Measurements from ENCODE around the gene TRAPPC3L. TPM values are rescaled to one million over a fixed set of nuclear protein-coding genes. Genes with fewer than 3 reads are reported as not detected.

TRAPPC3L gene
- total and polyA plus RNA-seq, 2 of the 8 experiments (the other 6 are each of a cell fraction or from before 2014, with no cell fraction given) = not detected

DNA sequence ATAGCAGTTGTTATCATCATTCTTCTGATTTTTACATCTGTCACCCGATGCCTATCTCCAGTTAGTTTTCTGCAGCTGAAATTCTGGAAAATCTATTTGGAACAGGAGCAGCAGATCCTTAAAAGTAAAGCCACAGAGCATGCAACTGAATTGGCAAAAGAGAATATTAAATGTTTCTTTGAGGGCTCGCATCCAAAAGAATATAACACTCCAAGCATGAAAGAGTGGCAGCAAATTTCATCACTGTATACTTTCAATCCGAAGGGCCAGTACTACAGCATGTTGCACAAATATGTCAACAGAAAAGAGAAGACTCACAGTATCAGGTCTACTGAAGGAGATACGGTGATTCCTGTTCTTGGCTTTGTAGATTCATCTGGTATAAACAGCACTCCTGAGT is 82.2 kb downstream of the TRAPPC3L start:
- Histone ChIP-seq H2AK5ac (ENCODE audit: low read depth, low read length) (no peak overlapping the region), H3K79me1 (ENCODE audit: low read depth, low read length) (no peaks in the 10 kb centered on the region), H3K27ac (ENCODE audit: low read depth, low read length) (no peak overlapping the region), H3K9me3 (ENCODE audit: insufficient read depth in 2 of 2, low read depth in 1 of 2, low read length in 1 of 2) (no peaks in the 10 kb centered on the region), H3K27me3 (replicated peaks in 1 of 4; ENCODE audit: control insufficient read depth in 3 of 4, extremely low read depth in 1 of 4, insufficient read depth in 3 of 4, low read length in 3 of 4) (peaks cover 8 to 33% (median 25%) of the 10 kb centered on the region in 4 experiments), H3K4me3 (ENCODE audit: extremely low read depth in 1 of 4, insufficient read depth in 2 of 4, low read depth in 3 of 4, low read length in 4 of 4) (no peak overlapping the region), H3K14ac (ENCODE audit: insufficient read length) (no peak overlapping the region), H2BK5ac (ENCODE audit: low read depth, low read length) (no peak overlapping the region), H2BK15ac (ENCODE audit: low read length) (no peak overlapping the region), H4K8ac (ENCODE audit: extremely low read depth, insufficient read depth, low read length) (no peak overlapping the region), H3K56ac (replicated peaks; ENCODE audit: insufficient read length, low read depth, low read length) (no peak overlapping the region), H4K5ac (ENCODE audit: insufficient read length, low read depth, low read length) (no peak overlapping the region), H3K18ac (ENCODE audit: extremely low read depth, low read length) (no peak overlapping the region), H3K4ac (replicated peaks; ENCODE audit: insufficient read length, low read depth, low read length) (no peak overlapping the region), H3K9ac (replicated peaks in 1 of 4; ENCODE audit: extremely low read depth in 1 of 4, low read depth in 3 of 4, low read length in 3 of 4) (no peak overlapping the region), H3K79me2 (ENCODE audit: control insufficient read depth in 1 of 2, insufficient read depth in 2 of 2, low read length in 2 of 2) (no peaks in the 10 kb centered on the region), H3K23ac (ENCODE audit: insufficient read length) (no peak overlapping the region), H2BK20ac (ENCODE audit: low read length) (no peak overlapping the region), H4K20me1 (replicated peaks in 1 of 2; ENCODE audit: control insufficient read depth in 1 of 2, insufficient read depth in 2 of 2, low read length in 2 of 2) (no peaks in the 10 kb centered on the region), H3K23me2 (ENCODE audit: low read depth, low read length) (peaks cover 4% of the 10 kb centered on the region; the same call in 1 of the 2 replicates), H3K4me1 (replicated peaks in 1 of 4; ENCODE audit: control insufficient read depth in 3 of 4, insufficient read depth in 4 of 4, low read length in 3 of 4) (peaks cover 3 to 4% (median 3%) of the 10 kb centered on the region in 4 experiments), H2AFZ (ENCODE audit: low read length) (no peak overlapping the region), H3K36me3 (ENCODE audit: control insufficient read depth in 2 of 4, insufficient read depth in 4 of 4, low read length in 3 of 4) (no peaks in the 10 kb centered on the region), H3K4me2 (ENCODE audit: insufficient read depth in 1 of 2, low read depth in 2 of 2, low read length in 2 of 2) (no peak overlapping the region; a peak in 1 of 4 replicates), H2BK120ac (replicated peaks; ENCODE audit: low read depth, low read length) (no peak overlapping the region), H4K91ac (replicated peaks; ENCODE audit: insufficient read length, low read length) (no peak overlapping the region), H2BK12ac (ENCODE audit: low read depth, low read length) (no peak overlapping the region)
- POLR2A ChIA-PET (ENCODE audit: partially characterized antibody) = no interaction called here
- no peak for DNase-seq (ENCODE audit: low read depth in 1 of 2, low spot score in 2 of 2)
- TF ChIP-seq SRF (IDR thresholded peaks at IDR 0.05; ENCODE audit: low read depth, low read length) (no peak), RXRA (IDR thresholded peaks at IDR 0.05; ENCODE audit: insufficient read depth, low read depth, low read length) (no peak), POLR2AphosphoS5 (IDR thresholded peaks at IDR 0.05; ENCODE audit: low read depth, low read length) (no peak), KDM1A (IDR thresholded peaks at IDR 0.05; ENCODE audit: borderline replicate concordance, low read length) (no peak)
- FAIRE-seq = no peak
- 93% methylated on average over 4 of the region's 4 CpGs; no CpG with 5 or more reads in 1 of the 2 experiments for WGBS, 2 experiments (ENCODE audit: extremely low coverage in 1 of 2, insufficient coverage in 1 of 2, insufficient read length in 1 of 2, insufficient replicate concordance in 2 of 2, low coverage in 1 of 2, low lambda C conversion rate in 2 of 2, missing lambda C conversion rate in 1 of 2)
- CTCF ChIA-PET (ENCODE audit: partially characterized antibody) = interaction anchor here (0.9 to 1.6 kb wide), 5 partner anchors 8 to 234 kb away, joined by 3 to 7 read pairs (median 4); no protein-coding TSS in a partner anchor

All from H1 (cell line).